A673 (cell line): ENCODE results near the gene ATP2B2. TPM values are rescaled to one million over a fixed set of nuclear protein-coding genes. Genes with fewer than 3 reads are reported as not detected.

ENCODE experiments used
- BruUV-seq: library from RNA; stranded (reverse); fragments of 400-500 nt; replicated peaks from 2 replicates; lab custom pipeline; 2021; lab: Mats Ljungman, UMichigan
- CTCF ChIA-PET: fragments of 300-600 bp; sonication (Branson Sonifier 250); formaldehyde crosslinking; loops from one replicate; lab custom pipeline; 2022; ENCODE audit warnings: antibody characterized with exemption; lab: Charles Lee
- POLR2A ChIA-PET: fragments of 300-600 bp; sonication (Branson Sonifier 250); formaldehyde crosslinking; loops from one replicate; lab custom pipeline; 2022; ENCODE audit warnings: antibody characterized with exemption; ENCODE audit not compliant: low non-redundant PET; lab: Charles Lee
- DNase-seq: peaks from one replicate; pipeline ENCODE4 v3.0.0-alpha.2; 2015; ENCODE audit warnings: low spot score
- H3K27ac ChIP-seq: fragments of 200-600 bp; sonication (generic); 2 replicates; pipeline ENCODE4 v1.5.1; 2016; ENCODE audit warnings: mixed run types, low read depth, mild to moderate bottlenecking, mixed read lengths, antibody characterized with exemption, low read length; ENCODE audit not compliant: poor library complexity, severe bottlenecking
- H3K27me3 ChIP-seq: fragments of 200-600 bp; sonication (generic); replicated peaks from 2 replicates; pipeline ENCODE4 v1.6.1; 2017; ENCODE audit warnings: mixed run types, low read depth, mild to moderate bottlenecking, mixed read lengths, antibody characterized with exemption, low read length; ENCODE audit not compliant: insufficient read depth, poor library complexity
- H3K36me3 ChIP-seq: fragments of 200-600 bp; sonication (generic); 2 replicates; pipeline ENCODE4 v1.6.1; 2016; ENCODE audit warnings: mixed run types, mild to moderate bottlenecking, mixed read lengths, antibody characterized with exemption, low read length; ENCODE audit not compliant: insufficient read depth, poor library complexity, severe bottlenecking
- H3K4me1 ChIP-seq: fragments of 200-600 bp; sonication (generic); 2 replicates; pipeline ENCODE4 v1.6.1; 2017; ENCODE audit warnings: mixed run types, mild to moderate bottlenecking, mixed read lengths, antibody characterized with exemption, low read length; ENCODE audit not compliant: insufficient read depth, poor library complexity, severe bottlenecking
- H3K4me3 ChIP-seq: fragments of 200-600 bp; sonication (generic); 2 replicates; pipeline ENCODE4 v1.5.1; 2016; ENCODE audit warnings: low read depth, mixed run types, mild to moderate bottlenecking, mixed read lengths, low read length; ENCODE audit not compliant: poor library complexity, severe bottlenecking
- H3K9me3 ChIP-seq: fragments of 200-600 bp; sonication (generic); 2 replicates; pipeline ENCODE4 v1.6.1; 2016; ENCODE audit warnings: mixed run types, low read depth, mild to moderate bottlenecking, mixed read lengths, antibody characterized with exemption, low read length; ENCODE audit not compliant: poor library complexity, severe bottlenecking
- CTCF ChIP-seq: fragments of 300-800, 200-600 bp; sonication (generic); conservative IDR thresholded peaks from 2 replicates; pipeline ENCODE4 v1.5.1; 2017; ENCODE audit warnings: low read depth, mild to moderate bottlenecking, antibody characterized with exemption, low read length, moderate library complexity, mixed read lengths
- EZH2 ChIP-seq: fragments of 200-600 bp; sonication (generic); IDR thresholded peaks from 2 replicates; pipeline ENCODE4 v1.6.1; 2017; ENCODE audit warnings: borderline replicate concordance, low read depth, mild to moderate bottlenecking, mixed read lengths, antibody characterized with exemption, low read length; ENCODE audit not compliant: poor library complexity, severe bottlenecking
- intact Hi-C: fragments of 100-400 bp; cut with micrococcal nuclease; formaldehyde crosslinking; loops from one replicate; pipeline ENCODE4 v1.10.0; 2022; ENCODE audit not compliant: unreplicated experiment
- total RNA-seq: library from RNA; stranded (reverse); gene quantifications from 2 replicates; pipeline ENCODE4 v1.2.3, GENCODE V29; 2021

ATP2B2 gene
- total RNA-seq, 1 experiment from 2014 or later, result 0.17 TPM

- POLR2A ChIA-PET, result no interaction called here
- CTCF ChIA-PET, result interaction anchor here (0.5 kb wide), 1 partner anchor 159 kb away, joined by 3 read pairs; no protein-coding TSS in a partner anchor
- DNase-seq, result no peak
- Histone ChIP-seq H3K4me1 (no peaks in the 10 kb centered on the region), H3K9me3 (no peaks in the 10 kb centered on the region), H3K4me3 (no peak overlapping the region), H3K27me3 (no peaks in the 10 kb centered on the region), H3K27ac (no peak overlapping the region), H3K36me3 (no peaks in the 10 kb centered on the region)
- intact Hi-C loops, result no loop called here
- no peak for TF ChIP-seq EZH2
- no peak for TF ChIP-seq CTCF
- BruUV-seq, result no TSS peak
These were observed 105.2 kb downstream of the ATP2B2 start for GRCh38 chr3:10400050-10400748.

GRCh38 chr3:10399634-10400033 is 105.8 kb downstream of the ATP2B2 start:
- intact Hi-C loops, result no loop called here
- TF ChIP-seq EZH2 (no peak), CTCF (no peak)
- POLR2A ChIA-PET, result no interaction called here
- Histone ChIP-seq H3K4me1 (no peaks in the 10 kb centered on the region), H3K27ac (no peak overlapping the region), H3K27me3 (no peaks in the 10 kb centered on the region), H3K36me3 (no peaks in the 10 kb centered on the region), H3K9me3 (no peaks in the 10 kb centered on the region), H3K4me3 (no peak overlapping the region)
- DNase-seq, result no peak
- no TSS peak for BruUV-seq
- CTCF ChIA-PET, result interaction anchor here (0.5 kb wide), 1 partner anchor 158 kb away, joined by 3 read pairs; no protein-coding TSS in a partner anchor

- no peak overlapping the region for H3K4me3 ChIP-seq
- H3K4me1 ChIP-seq, result no peaks in the 10 kb centered on the region
- no peaks in the 10 kb centered on the region for H3K9me3 ChIP-seq
- H3K36me3 ChIP-seq, result no peaks in the 10 kb centered on the region
- no TSS peak for BruUV-seq
- CTCF ChIA-PET, result no interaction called here
- POLR2A ChIA-PET, result no interaction called here
- H3K27ac ChIP-seq, result no peak overlapping the region
- TF ChIP-seq CTCF, result no peak
- TF ChIP-seq EZH2, result no peak
- no peaks in the 10 kb centered on the region for H3K27me3 ChIP-seq
- intact Hi-C loops, result no loop called here
- DNase-seq, result no peak
These were observed 107.0 kb downstream of the ATP2B2 start for GRCh38 chr3:10398341-10398740.
